TTC549 (cell line): ENCODE results near the gene SLC47A2.

Experiments used
- FAIRE-seq: peaks from 2 replicates; lab custom pipeline; 2012; peaks lifted over from hg19 to GRCh38; lab: Jason Lieb, UNC

Gene SLC47A2

DNA sequence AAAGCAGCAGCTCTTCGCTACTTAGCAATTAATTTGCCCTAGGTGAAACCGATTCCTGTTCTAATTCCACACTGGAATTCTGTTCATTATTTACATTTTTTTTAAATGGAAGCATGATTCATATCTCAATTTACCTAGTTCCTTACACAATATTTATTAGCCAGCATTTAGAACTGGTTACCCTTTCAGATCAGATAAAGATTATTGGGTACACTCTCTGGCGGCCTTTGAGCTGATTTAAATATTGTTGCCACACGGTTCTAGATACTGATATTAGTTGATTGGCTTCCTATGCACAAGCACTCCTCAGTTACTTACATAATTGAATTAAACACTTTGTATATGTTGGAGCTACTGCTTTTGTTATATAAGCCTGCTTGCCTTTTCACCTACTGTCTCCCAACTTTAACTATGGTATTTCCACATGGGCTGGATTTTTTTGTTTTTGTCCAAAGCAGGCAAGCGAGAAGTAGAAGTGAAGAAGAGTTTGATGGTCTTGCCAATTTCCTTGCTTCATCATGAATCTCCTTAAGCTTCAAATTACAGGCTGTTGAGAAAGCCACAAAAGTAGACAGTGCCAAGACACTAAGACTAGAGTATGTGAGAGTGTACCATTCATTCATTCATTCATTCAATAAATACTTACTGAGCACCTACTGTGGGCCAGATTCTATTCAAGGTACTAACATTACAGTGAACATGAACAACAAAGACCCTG lies 71.7 kb downstream of the SLC47A2 start:
- FAIRE-seq: no peak

- FAIRE-seq: no peak
Observed at GRCh38 chr17:19642373-19642893, 74.0 kb downstream of the SLC47A2 start.

- no peak for FAIRE-seq
Observed at GRCh38 chr17:19641687-19642372, 74.6 kb downstream of the SLC47A2 start.

- no peak for FAIRE-seq
Observed at GRCh38 chr17:19631905-19632304, 84.5 kb downstream of the SLC47A2 start.

- no peak for FAIRE-seq
Observed at GRCh38 chr17:19630661-19631060, 85.7 kb downstream of the SLC47A2 start.

DNA sequence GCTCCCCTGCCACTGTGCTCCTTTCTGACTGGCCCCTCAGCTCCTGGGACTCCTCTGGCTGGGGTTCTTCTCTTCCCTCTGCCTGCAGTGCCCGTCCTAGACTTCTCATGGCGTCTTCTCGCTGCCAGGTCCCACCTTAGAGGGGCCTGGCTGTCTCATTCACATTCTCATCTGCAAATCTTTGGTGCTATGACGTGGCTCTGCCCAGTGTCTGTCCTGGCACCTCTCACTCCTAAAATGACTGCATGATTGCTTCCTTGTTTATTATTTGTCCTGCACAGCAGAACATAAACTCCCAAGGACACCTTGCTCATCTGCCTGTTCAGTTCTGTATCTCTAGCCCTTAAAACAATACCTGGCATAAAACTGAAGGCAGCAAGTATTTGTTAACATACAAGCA lies 86.3 kb downstream of the SLC47A2 start:
- no peak for FAIRE-seq

GRCh38 chr17:19629449-19629848 lies 86.9 kb downstream of the SLC47A2 start:
- FAIRE-seq: no peak
